Hematopoietic multipotent progenitor cell treated with erythropoietin and hydrocortisone succinate and interleukin-3 and kit ligand, for 6 days (in vitro differentiated cells): ENCODE results near the gene WNK1.
"Not testable (repeated sequence)": the region's sequence is repeated elsewhere in the genome, so short reads cannot be mapped to it uniquely, and the experiment has no call there.

Source experiments
- DNase-seq: peaks from one replicate; pipeline ENCODE4 v3.0.0-alpha.2; 2015

WNK1 gene

DNA sequence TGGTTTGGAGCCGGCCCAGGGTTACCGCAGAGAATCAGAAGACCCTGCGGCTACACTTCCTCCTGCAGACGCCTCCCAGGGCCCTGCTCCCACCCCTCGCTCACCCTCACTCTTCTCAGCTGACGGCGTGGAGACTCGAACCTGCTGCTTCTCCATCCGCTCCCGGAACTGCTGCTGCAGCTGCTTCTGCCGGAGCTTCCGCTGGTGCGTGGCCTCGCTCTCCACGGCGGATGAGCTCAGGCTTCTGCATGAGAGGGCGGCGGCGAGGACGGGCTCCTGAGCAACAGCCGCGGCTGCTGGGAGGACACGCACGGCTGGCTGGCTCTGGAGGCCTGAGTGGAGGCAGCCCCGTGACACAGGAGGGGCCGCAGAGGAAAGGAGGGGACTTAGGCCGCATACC lies 163.9 kb downstream of the WNK1 start:
- DNase-seq: peak; percentile 29

DNA sequence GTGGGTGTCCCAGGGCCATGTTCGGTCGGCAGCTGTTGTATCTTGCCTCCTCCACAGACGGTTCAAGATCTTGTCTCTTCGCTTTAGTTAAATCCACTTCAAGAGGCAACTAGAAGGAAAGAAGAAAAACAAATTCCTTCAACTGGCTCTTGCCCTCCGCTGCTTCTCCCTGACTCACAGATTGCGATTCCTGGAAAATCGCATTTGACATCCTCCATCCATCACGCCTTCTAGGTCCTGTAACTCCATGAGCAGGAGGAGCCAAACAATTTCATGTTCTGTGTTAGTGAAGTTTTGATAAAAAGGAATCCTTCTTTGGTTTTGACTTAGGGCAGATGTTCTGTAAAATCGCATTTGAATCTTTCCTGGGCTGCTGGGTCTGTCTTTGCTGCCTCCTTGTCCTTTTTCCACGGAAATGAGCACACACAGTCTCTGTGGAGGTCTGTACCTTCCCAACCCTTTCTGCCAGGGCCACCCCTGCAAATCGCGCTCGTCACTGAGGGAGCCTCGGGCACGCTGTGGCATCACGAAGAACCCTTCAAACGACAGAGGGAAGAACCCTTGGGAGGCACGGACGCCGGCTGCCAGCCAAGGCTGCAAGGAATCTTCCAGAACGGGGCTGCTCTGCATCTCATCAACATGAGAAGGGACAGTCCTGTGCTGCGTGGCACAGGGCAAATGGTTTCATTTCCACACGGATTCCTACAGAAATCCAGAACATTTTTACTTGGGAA lies 164.5 kb downstream of the WNK1 start:
- no peak for DNase-seq

DNA sequence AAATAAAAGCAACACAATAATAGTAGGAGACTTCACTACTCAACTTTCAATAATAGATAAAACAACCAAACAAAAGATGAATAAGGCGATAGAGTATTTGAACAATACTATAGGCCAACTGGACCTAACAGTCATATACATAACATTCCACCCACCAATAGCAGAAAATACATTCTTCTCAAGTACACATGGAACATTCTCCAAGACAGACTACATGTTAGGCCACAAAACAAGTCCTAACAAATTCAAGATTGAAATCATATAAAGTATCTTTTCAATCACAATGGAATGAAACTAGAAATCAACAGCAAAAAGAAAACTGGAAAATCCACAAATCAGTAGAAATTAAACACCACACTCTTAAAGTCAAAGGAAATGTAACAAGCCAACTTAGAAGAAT lies 168.3 kb downstream of the WNK1 start:
- DNase-seq: no peak

DNA sequence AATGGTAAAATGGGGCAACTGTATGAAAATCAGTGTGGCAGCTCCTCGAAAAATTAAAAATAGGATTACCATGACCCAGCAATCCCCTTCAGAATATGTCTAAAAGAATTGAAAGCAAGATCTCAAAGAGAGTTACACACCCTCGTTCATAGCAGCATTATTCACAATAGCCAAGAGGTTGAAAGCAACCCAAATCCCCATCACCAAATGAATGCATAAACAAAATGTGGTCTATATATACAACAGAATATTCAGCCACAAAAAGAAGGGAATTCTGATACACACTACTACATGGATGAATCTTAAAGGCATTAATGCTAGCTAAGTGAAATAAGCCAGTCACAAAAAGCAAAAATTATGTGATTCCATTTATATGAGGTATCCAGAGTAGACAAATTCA lies 169.9 kb downstream of the WNK1 start:
- no peak for DNase-seq

DNA sequence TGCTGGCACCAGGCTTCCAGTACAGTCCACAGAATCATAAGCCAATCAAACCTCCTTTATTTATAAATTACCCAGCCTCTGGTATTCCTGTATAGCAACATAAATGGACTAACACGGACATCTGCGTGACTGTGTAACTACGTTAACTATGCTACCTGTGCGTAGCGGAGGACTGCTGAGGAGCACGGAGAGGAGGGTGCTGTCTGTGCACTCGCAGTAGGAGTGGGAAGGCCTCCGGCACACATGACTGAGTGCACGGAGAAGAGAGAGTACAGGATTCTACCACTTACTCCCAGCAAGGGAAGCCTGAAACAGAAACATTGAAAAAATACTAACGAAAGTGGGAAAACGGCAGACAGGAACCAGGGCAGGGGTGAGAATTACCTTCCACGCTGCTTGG lies 174.3 kb downstream of the WNK1 start:
- no peak for DNase-seq

DNA sequence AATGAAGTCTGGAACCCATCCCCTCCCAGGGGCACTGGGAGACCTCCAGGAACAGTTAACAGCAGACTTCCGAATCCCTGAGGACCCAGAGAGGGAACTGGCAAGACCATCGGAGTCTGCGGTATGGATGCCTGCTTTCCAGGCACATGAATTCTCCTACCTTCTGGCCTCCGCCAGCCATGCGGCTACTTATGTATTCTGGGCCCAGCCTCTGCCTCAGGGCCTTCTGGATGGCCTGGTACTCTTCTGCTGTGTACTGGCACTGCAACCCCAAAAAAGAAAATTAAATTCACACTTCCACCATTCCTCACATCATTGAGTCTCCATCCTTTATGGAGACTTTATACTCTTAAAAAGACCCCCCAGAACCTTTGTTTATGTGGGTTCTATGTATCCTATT lies 178.7 kb downstream of the WNK1 start:
- DNase-seq: no peak

DNA sequence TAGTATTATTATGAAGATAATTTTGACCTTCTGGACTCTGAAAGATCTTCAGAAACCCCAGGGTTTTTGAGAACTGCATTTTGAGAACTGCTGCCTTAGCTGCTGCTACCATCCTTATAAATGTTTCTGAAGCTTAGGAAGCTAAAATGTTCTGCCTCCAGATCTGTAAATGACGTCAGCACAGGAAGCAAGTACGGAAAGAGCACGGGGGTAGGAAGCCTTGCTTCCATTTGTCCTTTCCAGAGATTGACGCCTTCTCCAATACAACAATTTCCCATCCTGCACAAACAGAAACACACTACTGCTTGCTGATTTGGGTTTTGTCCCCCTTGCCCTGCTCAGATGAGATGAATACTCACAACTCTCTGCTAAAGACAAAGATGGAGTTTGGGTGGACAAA lies 179.2 kb downstream of the WNK1 start:
- DNase-seq: no peak

DNA sequence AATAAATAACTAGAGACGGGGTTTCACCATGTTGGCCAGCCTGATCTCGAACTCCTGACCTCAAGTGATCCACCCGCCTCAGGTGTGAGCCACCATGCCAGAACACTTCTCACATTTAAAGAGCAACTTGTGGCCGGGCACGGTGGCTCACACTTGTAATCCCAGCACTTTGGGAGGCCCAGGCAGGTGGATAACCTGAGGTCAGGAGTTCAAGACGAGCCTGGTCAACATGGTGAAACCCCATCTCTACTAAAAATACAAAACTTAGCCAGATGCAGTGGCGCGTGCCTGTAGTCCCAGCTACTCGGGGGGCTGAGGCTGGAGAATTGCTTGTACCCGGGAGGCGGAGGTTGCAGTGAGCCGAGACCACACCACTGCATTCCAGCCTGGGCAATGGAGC lies 183.5 kb downstream of the WNK1 start:
- DNase-seq: not testable (repeated sequence)

DNA sequence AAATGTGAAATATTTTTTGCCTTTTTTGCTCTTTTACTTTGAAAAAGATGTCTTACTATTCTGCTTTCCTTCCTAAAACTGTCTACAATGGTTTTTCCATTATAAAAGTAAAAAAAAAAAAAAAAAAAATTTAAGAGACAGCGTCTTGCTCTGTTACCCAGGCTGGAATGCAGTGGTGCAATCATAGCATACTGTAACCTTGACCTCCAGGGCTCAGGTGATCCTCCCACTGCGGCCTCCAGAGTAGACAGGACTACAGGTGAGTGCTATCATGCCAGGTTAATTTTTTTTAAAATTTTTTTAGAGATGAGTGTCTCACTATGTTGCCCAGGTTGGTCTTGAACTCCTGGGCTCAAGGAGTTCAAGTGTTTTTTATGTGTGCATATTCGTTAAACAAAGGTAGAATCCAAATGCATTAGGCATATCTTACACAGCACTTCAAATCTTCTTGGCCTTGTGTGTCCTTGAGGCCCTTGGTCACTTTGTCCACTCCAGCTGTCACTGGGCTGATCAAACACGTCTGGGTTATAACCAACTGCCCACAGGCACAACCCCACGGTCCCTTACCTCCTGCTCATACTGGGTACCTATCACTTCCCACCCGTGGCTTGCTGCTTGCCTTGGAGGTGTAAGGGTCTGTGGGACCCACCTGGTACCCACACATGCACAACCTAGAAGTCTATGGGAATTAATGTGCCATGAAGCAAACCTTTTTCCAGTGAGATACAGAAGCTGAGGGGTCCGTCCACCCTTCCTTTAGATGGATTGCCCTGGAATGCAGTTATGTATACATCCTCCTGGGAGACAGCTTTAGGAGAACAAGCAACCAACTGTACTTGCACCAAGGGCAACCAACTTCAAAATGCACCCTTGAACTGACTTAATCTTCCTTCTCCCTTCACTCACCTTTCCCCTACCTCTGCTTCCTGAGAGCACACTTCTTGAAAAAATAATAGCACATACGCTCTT lies 184.3 kb downstream of the WNK1 start:
- no peak for DNase-seq

DNA sequence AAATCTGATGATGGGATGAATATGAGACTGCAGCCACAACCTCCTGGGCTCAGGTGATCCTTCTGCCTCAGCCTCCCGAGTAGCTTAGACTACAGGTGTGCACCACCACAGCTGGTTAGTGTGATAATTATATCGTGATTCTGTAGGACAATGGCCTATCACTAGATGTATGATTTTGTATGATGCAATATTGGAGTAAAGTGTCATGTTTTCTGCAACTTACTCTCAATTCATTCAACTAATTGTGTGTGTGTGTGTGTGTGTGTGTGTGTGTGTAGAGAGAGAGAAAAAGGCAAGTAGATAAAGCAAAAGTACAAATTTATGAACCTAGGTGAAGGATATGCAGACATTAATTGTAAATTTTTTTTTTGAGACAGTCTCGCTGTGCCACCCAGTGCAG lies 186.4 kb downstream of the WNK1 start:
- DNase-seq: no peak

DNA sequence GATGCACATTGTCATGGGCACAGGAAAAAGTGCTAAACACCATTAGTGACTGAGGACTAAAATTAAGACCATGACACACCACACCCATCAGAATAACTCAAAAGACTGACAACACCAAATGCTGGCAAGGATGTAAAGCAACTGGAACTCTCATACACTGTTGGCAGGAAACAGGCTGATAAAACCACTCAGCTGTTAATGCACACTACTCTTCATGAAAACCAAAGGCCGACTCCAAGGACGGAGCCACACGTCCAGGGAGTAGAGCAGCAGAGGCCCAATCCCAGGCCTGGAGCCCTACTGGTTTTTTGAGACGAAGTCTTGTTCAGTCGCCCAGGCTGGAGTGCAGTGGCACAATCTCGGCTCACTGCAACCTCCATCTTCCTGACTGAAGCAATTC lies 190.7 kb downstream of the WNK1 start:
- DNase-seq: no peak

DNA sequence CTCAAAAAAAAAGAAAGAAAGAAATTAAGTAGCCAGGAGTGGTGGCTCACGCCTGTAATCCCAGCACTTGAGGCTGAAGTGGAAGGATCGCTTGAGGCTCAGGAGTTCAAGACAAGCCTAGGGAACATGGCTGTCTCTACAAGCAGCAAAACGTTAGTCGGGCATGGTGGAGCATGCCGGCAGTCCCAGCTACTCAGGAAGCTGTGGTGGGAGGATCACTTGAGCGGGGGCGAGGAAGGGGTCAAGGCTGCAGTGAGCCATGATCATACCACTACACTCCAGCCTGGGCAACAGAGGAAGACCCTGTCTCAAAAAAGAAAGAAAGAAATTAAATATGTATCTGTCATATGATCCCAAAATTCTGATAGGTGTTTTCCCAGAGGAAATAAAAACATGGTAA lies 191.8 kb downstream of the WNK1 start:
- DNase-seq: no peak

DNA sequence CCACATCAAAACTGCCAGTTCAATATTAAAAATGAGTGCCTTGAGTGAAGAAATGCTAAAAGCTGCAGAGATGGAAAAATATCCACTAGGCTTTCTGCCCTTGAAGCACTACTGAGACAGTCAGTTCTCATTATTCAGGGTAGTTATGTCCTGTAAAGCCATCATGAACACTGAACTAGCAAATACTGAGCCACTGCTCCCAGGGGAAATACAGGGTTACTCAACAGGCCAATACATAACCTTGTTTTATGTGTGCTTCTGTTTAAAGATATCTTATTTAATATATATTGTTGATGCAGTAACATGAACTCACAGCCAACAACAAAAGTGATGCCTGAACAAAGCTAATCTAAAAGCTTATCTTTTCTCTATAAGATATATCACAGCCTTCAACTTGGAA lies 193.8 kb downstream of the WNK1 start:
- DNase-seq: no peak

DNA sequence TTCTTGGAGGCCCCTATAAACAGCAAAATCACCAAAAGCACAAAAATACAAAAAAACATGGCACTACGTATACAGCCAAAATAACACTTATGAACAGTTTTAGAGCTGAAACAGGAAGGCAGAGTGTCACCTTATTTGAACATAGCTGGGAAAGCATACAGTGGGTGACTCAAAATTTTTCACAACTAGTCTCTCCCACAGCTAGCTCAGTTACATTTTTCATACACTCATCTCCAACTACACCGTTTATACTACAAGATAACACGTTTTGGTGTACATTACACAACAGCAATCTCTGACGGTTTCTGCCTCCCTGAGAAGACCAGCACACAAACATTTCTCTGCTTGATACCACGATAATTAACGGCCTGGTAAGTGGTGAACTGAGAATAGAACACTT lies 194.3 kb downstream of the WNK1 start:
- DNase-seq: peak; percentile 43

DNA sequence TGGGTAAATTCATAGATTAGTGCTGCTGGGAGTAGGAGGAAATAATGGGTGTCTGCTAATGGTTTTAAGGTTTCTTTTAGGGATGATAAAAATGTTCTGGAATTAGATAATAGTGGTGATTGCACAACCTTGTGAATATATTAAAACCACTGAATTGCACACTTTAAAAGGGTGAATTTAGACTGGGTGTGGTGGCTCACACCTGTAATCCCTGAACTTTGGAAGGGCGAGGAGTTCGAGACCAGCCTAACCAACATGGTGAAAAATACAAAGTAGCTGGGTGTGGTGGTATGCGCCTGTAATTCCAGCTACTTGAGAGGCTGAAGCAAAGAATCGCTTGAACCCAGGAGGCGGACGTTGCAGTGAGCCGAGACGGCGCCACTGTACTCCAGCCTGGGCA lies 195.9 kb downstream of the WNK1 start:
- DNase-seq: peak; percentile 16

DNA sequence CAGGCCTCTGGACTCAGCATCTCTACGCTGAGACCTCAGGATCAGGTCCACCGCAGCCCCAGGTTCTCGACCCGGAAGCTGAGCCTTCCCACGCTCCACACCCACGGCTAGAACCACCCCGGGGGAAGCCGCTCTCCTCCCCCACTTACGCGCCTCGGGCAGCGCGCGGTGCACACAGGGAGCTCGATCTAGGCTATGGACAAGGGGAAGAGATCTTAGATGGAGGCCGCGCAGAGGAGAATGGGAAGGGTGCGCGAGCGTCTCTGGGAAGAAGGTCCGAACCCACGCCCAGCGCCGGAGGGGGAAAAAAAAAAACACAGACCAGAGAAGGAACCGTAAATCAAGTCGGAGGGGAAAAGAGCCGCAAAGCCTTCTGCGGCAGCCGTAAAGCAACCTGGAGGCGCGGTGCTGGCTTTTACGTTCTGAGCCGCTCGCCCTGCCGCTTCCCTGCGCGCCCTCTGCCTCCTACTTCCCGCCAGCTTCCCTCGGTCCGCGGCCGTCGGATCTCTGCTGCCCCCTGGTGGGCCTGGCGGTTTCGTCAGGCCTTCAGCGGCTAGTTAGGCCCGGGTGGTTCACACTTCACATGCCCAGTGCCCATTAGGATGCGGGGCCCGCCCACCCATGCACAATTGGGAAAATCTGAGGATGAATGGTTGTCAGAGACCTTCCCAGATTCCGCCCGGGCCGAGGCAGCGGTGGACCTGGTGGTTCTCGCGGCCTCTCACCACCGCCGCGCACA lies 197.2 kb downstream of the WNK1 start, which contains the start of gene RAD52:
Gene RAD52 (minus strand): TSS at position 242 of the 739 bp plus-strand sequence. CDS start 16,636 bp downstream, outside the sequence.
- peak; percentile 99 for DNase-seq

DNA sequence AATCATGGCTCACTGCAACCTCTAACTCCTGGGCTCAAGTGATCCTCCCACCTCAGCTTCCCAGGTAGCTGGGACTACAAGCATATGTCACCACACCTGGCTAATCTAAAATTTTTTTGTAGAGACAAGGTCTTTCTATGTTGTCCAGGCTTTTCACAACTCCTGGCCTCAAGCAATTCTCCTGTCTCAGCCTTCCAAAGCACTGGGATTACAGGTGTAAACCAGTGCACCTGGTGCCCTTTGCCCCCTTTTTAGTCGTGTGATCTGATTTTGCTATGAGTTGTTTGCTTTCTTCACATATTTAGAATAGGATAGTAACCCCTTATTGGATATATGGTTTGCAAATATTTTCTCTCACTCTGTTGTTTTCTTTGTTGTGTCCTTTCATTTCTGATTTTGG lies 198.8 kb downstream of the WNK1 start:
- no peak for DNase-seq

DNA sequence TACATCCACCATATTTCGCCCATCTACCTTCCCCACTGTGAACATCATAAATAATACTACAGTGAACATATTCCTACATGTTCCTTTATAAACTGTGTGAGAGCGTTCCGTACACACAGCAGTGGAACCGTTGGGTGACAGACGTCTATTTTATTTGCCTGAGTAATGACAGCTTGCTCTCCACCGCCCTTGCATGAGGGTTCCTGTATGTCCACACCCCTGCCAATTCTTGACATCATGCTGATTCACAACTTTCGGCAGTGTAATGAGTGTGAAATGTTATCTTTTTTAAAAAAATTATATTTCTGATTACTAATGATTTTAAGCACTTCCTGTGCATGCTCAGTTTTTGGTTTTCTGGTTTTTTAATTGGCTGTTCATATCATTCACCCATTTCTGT lies 201.4 kb downstream of the WNK1 start:
- DNase-seq: peak; percentile 53

DNA sequence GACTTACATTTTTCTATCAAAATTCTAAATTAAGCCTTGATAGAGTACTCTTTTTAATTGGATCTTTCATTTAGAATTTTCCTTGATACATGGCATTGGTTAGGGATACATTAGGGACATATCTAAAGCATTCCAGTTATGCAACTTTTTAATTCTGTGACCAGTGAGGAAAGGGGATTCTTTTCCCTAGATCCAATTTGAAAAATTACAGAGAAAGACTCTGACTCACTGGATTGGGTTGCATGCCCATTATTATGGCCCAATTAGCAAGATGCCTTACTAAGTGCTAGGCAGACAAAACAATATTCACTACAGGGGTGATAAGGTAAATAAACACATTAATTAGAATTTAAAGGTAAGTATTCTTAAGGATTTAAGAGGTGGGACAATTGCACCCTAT lies 202.4 kb downstream of the WNK1 start:
- no peak for DNase-seq

DNA sequence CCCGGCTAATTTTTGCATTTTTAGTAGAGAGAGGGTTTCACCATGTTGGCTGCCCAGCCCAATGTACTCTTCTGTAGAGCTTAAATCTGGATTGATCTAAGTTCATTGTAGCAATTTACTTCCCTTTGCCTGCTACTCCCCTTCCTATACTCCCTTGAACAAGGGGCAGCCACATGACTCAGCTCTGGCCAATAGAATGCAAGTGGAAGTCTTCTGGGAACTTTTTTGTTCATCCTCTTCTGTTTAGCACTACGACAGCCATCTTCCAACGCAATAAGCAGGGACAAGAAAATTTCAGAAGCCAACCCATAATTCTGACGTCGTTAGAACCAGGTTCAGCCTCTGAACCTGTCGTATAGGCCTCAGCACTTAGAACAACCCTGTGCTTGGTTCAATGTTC lies 203.6 kb downstream of the WNK1 start:
- DNase-seq: no peak

DNA sequence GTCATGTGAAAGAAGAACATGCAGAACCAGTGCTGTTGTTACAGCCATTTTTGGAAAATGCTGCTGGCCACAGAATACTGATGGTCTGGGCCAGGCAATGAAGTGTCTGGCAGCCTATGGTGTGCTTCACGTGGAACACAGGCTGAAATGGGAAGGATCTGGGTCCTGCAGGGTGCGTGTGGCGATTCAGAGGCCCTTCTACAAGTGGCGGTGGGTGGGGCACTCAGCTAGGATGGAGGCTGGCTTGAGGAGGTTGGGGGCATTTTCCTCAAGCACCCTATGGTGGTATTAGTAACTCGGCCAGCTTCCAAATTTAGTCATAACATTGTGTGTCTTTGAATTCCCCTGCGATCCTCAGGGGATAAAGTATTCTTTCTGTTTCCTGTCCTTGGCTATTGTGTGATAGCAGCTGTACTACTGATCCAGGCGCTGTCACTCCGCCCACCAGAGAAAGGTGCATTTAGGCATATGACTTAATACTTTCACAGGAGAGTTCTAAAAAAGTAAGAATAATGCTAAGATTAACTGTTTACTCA lies 206.3 kb downstream of the WNK1 start:
- DNase-seq: no peak
